HEK293 (cell line): ENCODE results near the gene MFAP5.

Experiments
- BCL6B ChIP-seq: fragments of 450-650 bp; formaldehyde crosslinking; IDR thresholded peaks from 2 replicates; pipeline ENCODE4 v1.5.1; 2017; ENCODE audit warnings: missing biosample characterization, missing genetic modification characterization
- EGR2 ChIP-seq: fragments of 450-650 bp; formaldehyde crosslinking; IDR thresholded peaks from 2 replicates; pipeline ENCODE4 v1.5.1; 2016; ENCODE audit warnings: low read depth, missing biosample characterization, missing genetic modification characterization
- KLF1 ChIP-seq: fragments of 450-650 bp; formaldehyde crosslinking; IDR thresholded peaks from 2 replicates; pipeline ENCODE4 v1.5.1; 2016; ENCODE audit warnings: missing biosample characterization, missing genetic modification characterization
- KLF16 ChIP-seq: fragments of 450-650 bp; formaldehyde crosslinking; IDR thresholded peaks from 2 replicates; pipeline ENCODE4 v1.5.1; 2017; ENCODE audit warnings: missing biosample characterization, missing genetic modification characterization
- MZF1 ChIP-seq: fragments of 450-650 bp; formaldehyde crosslinking; IDR thresholded peaks from 2 replicates; pipeline ENCODE4 v1.5.1; 2017; ENCODE audit warnings: missing biosample characterization, missing genetic modification characterization, borderline replicate concordance
- OSR2 ChIP-seq: fragments of 450-650 bp; formaldehyde crosslinking; IDR thresholded peaks from 2 replicates; pipeline ENCODE4 v1.5.1; 2016; ENCODE audit warnings: missing biosample characterization, missing genetic modification characterization
- PBX3 ChIP-seq: sonication (generic); formaldehyde crosslinking; IDR thresholded peaks from 2 replicates; pipeline ENCODE4 v1.8.1; 2022; ENCODE audit warnings: mild to moderate bottlenecking, moderate library complexity, missing genetic modification reagents
- PRDM1 ChIP-seq: fragments of 450-650 bp; formaldehyde crosslinking; IDR thresholded peaks from 2 replicates; pipeline ENCODE4; 2016; ENCODE audit warnings: missing biosample characterization, missing genetic modification characterization
- SETDB1 ChIP-seq: IDR thresholded peaks from one replicate; pipeline ENCODE4 v1.6.1; 2017; ENCODE audit warnings: mild to moderate bottlenecking, low read length, moderate library complexity, mixed read lengths; ENCODE audit not compliant: insufficient read length
- SP2 ChIP-seq: fragments of 450-650 bp; formaldehyde crosslinking; IDR thresholded peaks from 2 replicates; pipeline ENCODE4 v1.5.1; 2016; ENCODE audit warnings: missing biosample characterization, missing genetic modification characterization
- SP3 ChIP-seq: fragments of 450-650 bp; formaldehyde crosslinking; IDR thresholded peaks from 2 replicates; pipeline ENCODE4 v1.5.1; 2016; ENCODE audit warnings: missing biosample characterization, missing genetic modification characterization
- ZBTB48 ChIP-seq: fragments of 450-650 bp; formaldehyde crosslinking; IDR thresholded peaks from 2 replicates; pipeline ENCODE4 v1.5.1; 2016; ENCODE audit warnings: missing biosample characterization, missing genetic modification characterization
- ZFP41 ChIP-seq: fragments of 450-650 bp; formaldehyde crosslinking; IDR thresholded peaks from 2 replicates; pipeline ENCODE4 v1.5.1; 2016; ENCODE audit warnings: missing biosample characterization, missing genetic modification characterization, borderline replicate concordance
- ZNF133 ChIP-seq: fragments of 450-650 bp; formaldehyde crosslinking; IDR thresholded peaks from 2 replicates; pipeline ENCODE4 v1.5.1; 2016; ENCODE audit warnings: missing biosample characterization, missing genetic modification characterization
- ZNF140 ChIP-seq: fragments of 450-650 bp; formaldehyde crosslinking; IDR thresholded peaks from 2 replicates; pipeline ENCODE4 v1.5.1; 2016; ENCODE audit warnings: missing biosample characterization, missing genetic modification characterization
- ZNF155 ChIP-seq: fragments of 450-650 bp; formaldehyde crosslinking; IDR thresholded peaks from 2 replicates; pipeline ENCODE4 v1.5.1; 2016; ENCODE audit warnings: missing biosample characterization, missing genetic modification characterization
- ZNF157 ChIP-seq: fragments of 450-650 bp; formaldehyde crosslinking; IDR thresholded peaks from 2 replicates; pipeline ENCODE4 v1.5.1; 2016; ENCODE audit warnings: missing biosample characterization, missing genetic modification characterization
- ZNF175 ChIP-seq: fragments of 450-650 bp; formaldehyde crosslinking; IDR thresholded peaks from 2 replicates; pipeline ENCODE4 v1.5.1; 2016; ENCODE audit warnings: missing biosample characterization, missing genetic modification characterization
- ZNF221 ChIP-seq: fragments of 450-650 bp; formaldehyde crosslinking; IDR thresholded peaks from 2 replicates; pipeline ENCODE4 v1.5.1; 2017; ENCODE audit warnings: missing biosample characterization, missing genetic modification characterization, borderline replicate concordance
- ZNF248 ChIP-seq: fragments of 450-650 bp; formaldehyde crosslinking; IDR thresholded peaks from 2 replicates; pipeline ENCODE4 v1.5.1; 2017; ENCODE audit warnings: missing biosample characterization, missing genetic modification characterization
- ZNF266 ChIP-seq: fragments of 450-650 bp; formaldehyde crosslinking; IDR thresholded peaks from 2 replicates; pipeline ENCODE4 v1.5.1; 2016; ENCODE audit warnings: missing biosample characterization, missing genetic modification characterization, low read depth
- ZNF292 ChIP-seq: fragments of 450-650 bp; formaldehyde crosslinking; IDR thresholded peaks from 2 replicates; pipeline ENCODE4 v1.5.1; 2016; ENCODE audit warnings: low read depth, missing biosample characterization, missing genetic modification characterization, borderline replicate concordance
- ZNF362 ChIP-seq: fragments of 450-650 bp; formaldehyde crosslinking; IDR thresholded peaks from 2 replicates; pipeline ENCODE4 v1.5.1; 2016; ENCODE audit warnings: missing biosample characterization, missing genetic modification characterization
- ZNF416 ChIP-seq: fragments of 450-650 bp; formaldehyde crosslinking; IDR thresholded peaks from 2 replicates; pipeline ENCODE4 v1.5.1; 2016; ENCODE audit warnings: missing biosample characterization, missing genetic modification characterization
- ZNF433 ChIP-seq: fragments of 450-650 bp; formaldehyde crosslinking; IDR thresholded peaks from 2 replicates; pipeline ENCODE4 v1.5.1; 2016; ENCODE audit warnings: missing biosample characterization, missing genetic modification characterization, low read depth
- ZNF521 ChIP-seq: fragments of 450-650 bp; formaldehyde crosslinking; IDR thresholded peaks from 2 replicates; pipeline ENCODE4 v1.5.1; 2017; ENCODE audit warnings: missing biosample characterization, mild to moderate bottlenecking, missing genetic modification characterization
- ZNF529 ChIP-seq: fragments of 450-650 bp; formaldehyde crosslinking; IDR thresholded peaks from 2 replicates; pipeline ENCODE4 v1.5.1; 2017; ENCODE audit warnings: missing genetic modification characterization, missing biosample characterization; ENCODE audit not compliant: insufficient replicate concordance
- ZNF548 ChIP-seq: fragments of 450-650 bp; formaldehyde crosslinking; IDR thresholded peaks from 2 replicates; pipeline ENCODE4 v1.5.1; 2016; ENCODE audit warnings: missing biosample characterization, missing genetic modification characterization
- ZNF596 ChIP-seq: fragments of 450-650 bp; IDR thresholded peaks from 2 replicates; pipeline ENCODE4 v1.5.0; 2018; ENCODE audit warnings: missing biosample characterization, mild to moderate bottlenecking, missing genetic modification characterization, moderate library complexity
- ZNF624 ChIP-seq: fragments of 450-650 bp; formaldehyde crosslinking; IDR thresholded peaks from 2 replicates; pipeline ENCODE4 v1.5.1; 2017; ENCODE audit warnings: missing biosample characterization, missing genetic modification characterization
- ZNF664 ChIP-seq: fragments of 450-650 bp; formaldehyde crosslinking; IDR thresholded peaks from 2 replicates; pipeline ENCODE4 v1.5.1; 2016; ENCODE audit warnings: missing biosample characterization, missing genetic modification characterization
- ZSCAN23 ChIP-seq: fragments of 450-650 bp; formaldehyde crosslinking; IDR thresholded peaks from 2 replicates; pipeline ENCODE4 v1.5.1; 2016; ENCODE audit warnings: missing biosample characterization, missing genetic modification characterization
- TF ChIP-seq, protein P1 (sequence below): fragments of 450-650 bp; formaldehyde crosslinking; IDR thresholded peaks from 2 replicates; pipeline ENCODE4 v1.5.1; 2016; ENCODE audit warnings: missing biosample characterization, missing genetic modification characterization, low read depth
- TF ChIP-seq, protein P2 (sequence below): fragments of 450-650 bp; formaldehyde crosslinking; IDR thresholded peaks from 2 replicates; pipeline ENCODE4 v1.5.1; 2017; ENCODE audit warnings: missing biosample characterization, mild to moderate bottlenecking, missing genetic modification characterization, moderate library complexity

The MFAP5 gene

DNA sequence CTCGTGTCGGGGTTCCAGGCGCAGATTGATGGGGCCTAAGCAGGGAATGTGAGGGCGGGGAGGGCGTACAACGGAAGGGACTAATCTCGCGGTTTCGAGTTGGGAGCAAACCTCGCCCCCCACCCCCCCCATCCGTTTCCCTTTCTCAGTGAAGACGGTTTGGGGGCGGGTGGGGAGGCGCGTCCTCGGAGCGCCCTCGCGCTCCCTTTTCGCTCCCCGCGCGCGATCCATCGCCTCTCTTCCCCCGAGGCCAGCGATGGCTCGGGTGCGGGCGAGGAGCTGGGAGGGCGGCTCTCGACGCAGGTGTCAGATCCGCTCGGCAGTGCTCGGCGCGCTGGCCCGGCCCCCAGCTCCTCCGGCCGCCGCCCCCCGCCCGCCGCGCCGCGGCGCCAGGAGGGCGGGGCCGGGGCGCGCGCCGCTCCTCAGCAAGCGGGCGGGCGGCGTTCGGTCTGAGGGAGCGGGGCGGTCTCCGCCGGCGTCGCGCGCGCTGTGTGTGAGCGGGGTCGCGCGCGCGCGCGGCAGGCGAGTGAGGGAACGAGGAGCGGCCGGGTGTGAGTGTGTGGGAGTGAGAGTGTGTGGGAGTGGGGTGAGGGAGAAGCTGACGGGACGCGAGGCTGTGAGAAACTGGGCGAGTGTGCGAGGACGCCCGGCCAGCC lies 35.0 kb upstream of the MFAP5 start, which contains the start of gene RIMKLB (continued):
- no peak for TF ChIP-seq ZNF529 (tag by site-specific recombination)
- 0 out of 2 replicates have a peak, but pooled peaks have one; percentile 11 for TF ChIP-seq ZNF548 (tag by site-specific recombination)
- TF ChIP-seq SP2: peak; percentile 35
- TF ChIP-seq ZNF433 (tag by site-specific recombination): no peak
- no peak for TF ChIP-seq BCL6B (tag by site-specific recombination)
- TF ChIP-seq SETDB1: no peak
- TF ChIP-seq, protein P1, sequence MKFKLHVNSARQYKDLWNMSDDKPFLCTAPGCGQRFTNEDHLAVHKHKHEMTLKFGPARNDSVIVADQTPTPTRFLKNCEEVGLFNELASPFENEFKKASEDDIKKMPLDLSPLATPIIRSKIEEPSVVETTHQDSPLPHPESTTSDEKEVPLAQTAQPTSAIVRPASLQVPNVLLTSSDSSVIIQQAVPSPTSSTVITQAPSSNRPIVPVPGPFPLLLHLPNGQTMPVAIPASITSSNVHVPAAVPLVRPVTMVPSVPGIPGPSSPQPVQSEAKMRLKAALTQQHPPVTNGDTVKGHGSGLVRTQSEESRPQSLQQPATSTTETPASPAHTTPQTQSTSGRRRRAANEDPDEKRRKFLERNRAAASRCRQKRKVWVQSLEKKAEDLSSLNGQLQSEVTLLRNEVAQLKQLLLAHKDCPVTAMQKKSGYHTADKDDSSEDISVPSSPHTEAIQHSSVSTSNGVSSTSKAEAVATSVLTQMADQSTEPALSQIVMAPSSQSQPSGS (tag by site-specific recombination): no peak
- no peak for TF ChIP-seq ZNF521 (tag by site-specific recombination)
- TF ChIP-seq ZNF266: no peak
- TF ChIP-seq ZNF596: peak; percentile 58; the same call in 1 of the 2 replicates
- TF ChIP-seq ZNF175 (tag by site-specific recombination): no peak
- peak; percentile 57 for TF ChIP-seq SP3 (tag by site-specific recombination)
- no peak; the same call in 1 of the 2 replicates for TF ChIP-seq PBX3 (CRISPR knock-in tag)
- TF ChIP-seq KLF1: peak; percentile 59
- TF ChIP-seq ZNF221 (tag by site-specific recombination): no peak
- peak; percentile 32; the same call in 1 of the 2 replicates for TF ChIP-seq OSR2 (tag by site-specific recombination)
- TF ChIP-seq ZNF248 (tag by site-specific recombination): no peak
- TF ChIP-seq ZNF664 (tag by site-specific recombination): no peak
- peak; percentile 94 for TF ChIP-seq EGR2 (tag by site-specific recombination)
- no peak for TF ChIP-seq ZFP41
- no peak for TF ChIP-seq ZNF155 (tag by site-specific recombination)
- TF ChIP-seq, protein P2, sequence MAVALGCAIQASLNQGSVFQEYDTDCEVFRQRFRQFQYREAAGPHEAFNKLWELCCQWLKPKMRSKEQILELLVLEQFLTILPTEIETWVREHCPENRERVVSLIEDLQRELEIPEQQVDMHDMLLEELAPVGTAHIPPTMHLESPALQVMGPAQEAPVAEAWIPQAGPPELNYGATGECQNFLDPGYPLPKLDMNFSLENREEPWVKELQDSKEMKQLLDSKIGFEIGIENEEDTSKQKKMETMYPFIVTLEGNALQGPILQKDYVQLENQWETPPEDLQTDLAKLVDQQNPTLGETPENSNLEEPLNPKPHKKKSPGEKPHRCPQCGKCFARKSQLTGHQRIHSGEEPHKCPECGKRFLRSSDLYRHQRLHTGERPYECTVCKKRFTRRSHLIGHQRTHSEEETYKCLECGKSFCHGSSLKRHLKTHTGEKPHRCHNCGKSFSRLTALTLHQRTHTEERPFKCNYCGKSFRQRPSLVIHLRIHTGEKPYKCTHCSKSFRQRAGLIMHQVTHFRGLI (tag by site-specific recombination): no peak
- TF ChIP-seq PRDM1 (tag by site-specific recombination): peak; percentile 88
- no peak for TF ChIP-seq MZF1 (tag by site-specific recombination)
- peak; percentile 89 for TF ChIP-seq KLF16
- TF ChIP-seq ZSCAN23: no peak
- TF ChIP-seq ZNF292 (tag by site-specific recombination): no peak
- TF ChIP-seq ZBTB48 (tag by site-specific recombination): peak; percentile 61
- no peak for TF ChIP-seq ZNF140 (tag by site-specific recombination)
- no peak for TF ChIP-seq ZNF157 (tag by site-specific recombination)
- TF ChIP-seq ZNF624 (tag by site-specific recombination): no peak
- TF ChIP-seq ZNF416 (tag by site-specific recombination): no peak
- TF ChIP-seq ZNF133 (tag by site-specific recombination): no peak
- TF ChIP-seq ZNF362 (tag by site-specific recombination): no peak
